HepG2 (cell line): Measurements from ENCODE around the gene CAPN9. TPM values are rescaled to one million over a fixed set of nuclear protein-coding genes. Genes with fewer than 3 reads are reported as not detected.

Source experiments
- ATAD3A ChIP-seq: sonication (generic); formaldehyde crosslinking; IDR thresholded peaks from 2 replicates; pipeline ENCODE4 v1.4.0; 2020; ENCODE audit warnings: missing genetic modification reagents
- GLMP ChIP-seq: sonication (generic); formaldehyde crosslinking; IDR thresholded peaks from 2 replicates; pipeline ENCODE4 v1.9.0; 2021; ENCODE audit warnings: missing genetic modification reagents, mild to moderate bottlenecking, borderline replicate concordance
- IKZF5 ChIP-seq: IDR thresholded peaks from 2 replicates; pipeline ENCODE4 v1.6.1; 2018; ENCODE audit warnings: missing genetic modification reagents, mild to moderate bottlenecking, missing compliant biosample characterization
- KLF16 ChIP-seq, 2 experiments: sonication (generic) in 1 of 2; formaldehyde crosslinking in 1 of 2; IDR thresholded peaks; 2 replicates each; pipeline versions ENCODE4 v1.6.1 to v1.8.0; 2016 to 2023; ENCODE audit warnings: missing genetic modification reagents in 2 of 2, missing compliant biosample characterization in 1 of 2
- PAXIP1 ChIP-seq: sonication (generic); formaldehyde crosslinking; conservative IDR thresholded peaks from 2 replicates; pipeline ENCODE4 v1.4.0; 2020; ENCODE audit warnings: mild to moderate bottlenecking, missing genetic modification reagents, moderate library complexity
- PCBP2 ChIP-seq: fragments of 200-400 bp; formaldehyde crosslinking; optimal IDR thresholded peaks from 2 replicates; pipeline ENCODE3; 2018; ENCODE audit warnings: low read length, low read depth; ENCODE audit not compliant: poor library complexity, severe bottlenecking
- PTBP1 ChIP-seq: fragments of 200-400 bp; formaldehyde crosslinking; IDR thresholded peaks from 2 replicates; pipeline ENCODE4 v1.6.1; 2018; ENCODE audit warnings: low read length, low read depth; ENCODE audit not compliant: poor library complexity, severe bottlenecking
- THAP11 ChIP-seq: IDR thresholded peaks from 2 replicates; pipeline ENCODE4 v1.6.1; 2016; ENCODE audit warnings: missing biosample characterization, missing genetic modification reagents
- TP53 ChIP-seq: sonication (generic); formaldehyde crosslinking; conservative IDR thresholded peaks from 2 replicates; pipeline ENCODE4 v1.4.0; 2020; ENCODE audit warnings: missing genetic modification reagents
- ZBTB2 ChIP-seq: sonication (generic); formaldehyde crosslinking; IDR thresholded peaks from 2 replicates; pipeline ENCODE4 v1.8.0; 2022; ENCODE audit warnings: low read depth, missing genetic modification reagents
- ZMAT5 ChIP-seq: sonication (generic); formaldehyde crosslinking; IDR thresholded peaks from 2 replicates; pipeline ENCODE4 v1.5.0; 2020; ENCODE audit warnings: mild to moderate bottlenecking, low read depth, missing genetic modification reagents, borderline replicate concordance
- ZNF10 ChIP-seq: sonication (generic); formaldehyde crosslinking; IDR thresholded peaks from 2 replicates; pipeline ENCODE4 v1.4.0; 2020; ENCODE audit warnings: mild to moderate bottlenecking, low read depth, missing genetic modification reagents, borderline replicate concordance
- ZNF121 ChIP-seq: sonication (generic); formaldehyde crosslinking; IDR thresholded peaks from 2 replicates; pipeline ENCODE4 v1.5.0; 2020; ENCODE audit warnings: mild to moderate bottlenecking, missing genetic modification reagents
- ZNF33A ChIP-seq: sonication (generic); formaldehyde crosslinking; IDR thresholded peaks from 2 replicates; pipeline ENCODE4 v1.5.1; 2020; ENCODE audit warnings: missing genetic modification reagents, mild to moderate bottlenecking, moderate library complexity, borderline replicate concordance
- ZNF709 ChIP-seq: sonication (generic); formaldehyde crosslinking; IDR thresholded peaks from 2 replicates; pipeline ENCODE4 v1.5.0; 2020; ENCODE audit warnings: mild to moderate bottlenecking, missing genetic modification reagents
- ZNF747 ChIP-seq: sonication (generic); formaldehyde crosslinking; IDR thresholded peaks from 2 replicates; pipeline ENCODE4 v1.8.1; 2023; ENCODE audit warnings: missing genetic modification reagents, mild to moderate bottlenecking, borderline replicate concordance
- polyA plus RNA-seq, 8 experiments: library from polyadenylated mRNA; depleted of rRNA in 3 of 8; stranded (reverse) in 7 of 8; unstranded in 1 of 8; fragments of >200 nt; fragmentation: Illumina TruSeq in 4 of 8; extraction: Trizol in 4 of 8; gene quantifications; 2 replicates each; pipeline versions ENCODE4 v1.2.1 to v1.2.3, GENCODE V29; 2011 to 2016; ENCODE audit warnings: low read depth in 4 of 8, missing spikeins in 1 of 8, mixed read lengths in 1 of 8; ENCODE audit not compliant: insufficient read depth in 1 of 8
- total RNA-seq, 5 experiments: library from RNA; depleted of rRNA; stranded (reverse); fragments of >200 nt; fragmentation: Illumina TruSeq; extraction: Trizol; gene quantifications; 2 replicates each; pipeline ENCODE4 v1.2.3, GENCODE V29; 2016; ENCODE audit warnings: low read depth in 1 of 5

The CAPN9 gene
- total and polyA plus RNA-seq, 2 of the 13 experiments (the other 11 are each of a cell fraction or from before 2014, with no cell fraction given) = 0.04 to 0.31 TPM

GRCh38 chr1:230701895-230702768 lies 45.1 kb upstream of the CAPN9 start (continued):
- no peak for TF ChIP-seq ZMAT5 (CRISPR knock-in tag)
- no peak for TF ChIP-seq THAP11 (CRISPR knock-in tag)
- no peak; the same call in none of the 2 replicates for TF ChIP-seq PAXIP1 (CRISPR knock-in tag)
- TF ChIP-seq PCBP2 = no peak
- no peak for TF ChIP-seq ZNF709 (CRISPR knock-in tag)
- TF ChIP-seq IKZF5 = 0 out of 2 replicates have a peak, but pooled peaks have one; percentile 39
- no peak for TF ChIP-seq PTBP1
- no peak for TF ChIP-seq TP53 (CRISPR knock-in tag)
- TF ChIP-seq ZNF747 (CRISPR knock-in tag) = no peak
- TF ChIP-seq ZBTB2 (CRISPR knock-in tag) = no peak
- TF ChIP-seq GLMP (CRISPR knock-in tag) = no peak
- TF ChIP-seq ZNF121 (CRISPR knock-in tag) = no peak
- no peak for TF ChIP-seq ZNF10 (CRISPR knock-in tag)
- TF ChIP-seq KLF16 (CRISPR knock-in tag; IDR thresholded peaks at IDR 0.05) = no peak
- no peak for TF ChIP-seq ZNF33A (CRISPR knock-in tag)
- no peak for TF ChIP-seq ATAD3A (CRISPR knock-in tag)
